GM19025 (cell line): ENCODE data around the gene TFB1M.
A peak's percentile ranks its signal among the peaks of the same experiment; 100 is the strongest.
"Not testable (repeated sequence)": the region's sequence is repeated elsewhere in the genome, so short reads cannot be mapped to it uniquely, and the experiment has no call there.

Source experiments
- ATAC-seq: cut with Tn5 transposase; IDR thresholded peaks from one replicate; pipeline ENCODE4 v1.9.1; 2021; ENCODE audit warnings: mild to moderate bottlenecking, low read depth, moderate library complexity; ENCODE audit not compliant: unreplicated experiment

TFB1M gene

DNA sequence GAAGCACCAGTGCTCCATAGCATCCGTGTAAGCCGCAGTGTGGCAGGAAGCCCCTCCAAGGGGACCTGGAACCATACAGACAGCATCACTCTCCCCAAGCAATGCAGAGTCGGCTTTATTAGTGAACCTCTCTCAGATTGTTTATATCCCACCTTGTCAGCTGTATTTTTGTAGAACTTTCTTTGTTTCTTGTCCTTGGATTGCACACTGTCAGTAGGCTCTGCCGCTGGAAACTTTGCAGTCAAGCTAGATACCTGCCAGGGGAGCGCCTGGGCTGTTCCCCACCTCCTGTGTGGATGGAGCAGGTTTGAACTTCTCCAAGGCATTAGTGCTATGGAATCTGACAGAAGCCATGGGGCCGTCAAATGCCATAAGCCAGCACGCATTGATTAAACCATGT is 69.1 kb downstream of the TFB1M start:
- no peak for ATAC-seq

DNA sequence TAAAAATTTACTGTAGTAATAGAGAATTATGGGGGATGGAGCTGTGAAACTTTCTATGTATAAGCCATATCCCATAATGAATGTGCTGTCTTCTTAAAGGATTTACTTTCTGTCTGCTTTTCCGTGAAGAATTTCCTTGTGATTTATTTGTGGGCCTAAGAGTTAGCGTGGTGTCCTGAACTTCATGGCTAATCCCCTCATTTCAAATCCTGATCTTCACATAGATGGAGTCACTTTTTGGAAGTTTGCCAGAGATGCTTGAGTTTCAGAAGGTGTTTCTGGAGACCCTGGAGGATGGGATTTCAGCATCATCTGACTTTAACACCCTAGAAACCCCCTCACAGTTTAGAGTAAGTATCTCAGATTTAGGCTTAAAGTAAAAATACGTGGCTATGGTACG is 69.8 kb downstream of the TFB1M start:
- no peak for ATAC-seq

DNA sequence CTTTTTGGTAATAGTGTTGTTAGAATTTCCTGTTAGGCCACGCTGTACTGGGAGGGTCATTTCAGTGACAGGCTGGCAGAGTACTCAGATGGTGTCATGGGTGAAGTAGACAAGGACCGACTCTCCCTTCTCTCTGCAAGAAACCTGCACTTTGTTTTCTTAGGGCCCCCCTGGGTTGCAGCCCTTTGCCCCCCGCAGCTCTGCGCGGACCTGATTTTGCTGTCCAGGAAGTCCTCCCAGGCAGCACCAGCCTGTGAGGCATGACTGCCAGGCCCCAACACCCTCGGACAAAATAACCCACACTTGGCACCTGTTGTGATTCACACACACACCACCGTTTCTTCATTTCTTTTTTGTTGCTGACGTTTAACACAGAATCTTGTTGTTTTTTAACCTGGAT is 72.3 kb downstream of the TFB1M start:
- ATAC-seq, result no peak

DNA sequence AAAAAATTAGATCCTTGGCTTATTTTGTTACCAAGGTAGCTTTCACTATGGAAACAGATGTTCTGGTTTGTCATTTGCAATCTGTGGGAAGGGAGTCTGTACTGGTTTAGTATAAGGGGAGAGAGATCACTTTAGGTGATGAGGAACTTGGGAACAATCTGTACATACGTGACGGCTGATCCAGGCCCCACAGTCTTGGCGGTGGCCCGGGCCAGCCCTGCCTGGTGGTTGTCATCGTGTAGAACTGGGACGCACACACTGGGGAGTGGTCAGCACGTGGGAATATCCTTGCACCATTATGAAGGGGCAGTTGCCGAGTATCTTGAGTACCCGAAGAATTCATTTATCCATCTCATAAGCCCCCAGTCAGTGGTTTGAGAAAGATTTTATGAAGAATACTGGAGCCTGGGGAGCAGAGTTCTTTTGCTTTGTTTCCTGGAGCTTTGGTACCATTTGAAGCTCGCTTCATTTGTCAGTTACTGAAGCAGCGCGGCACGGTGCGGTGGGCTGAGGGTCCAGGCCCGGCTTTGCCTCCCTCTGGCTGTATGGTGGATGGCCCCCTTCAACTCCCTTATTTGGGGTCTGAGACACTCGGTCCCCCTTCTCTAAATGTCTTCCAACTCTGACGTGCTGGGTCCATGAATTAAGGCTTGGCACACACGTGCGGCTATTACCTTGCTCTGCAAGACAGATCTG is 73.2 kb downstream of the TFB1M start:
- no peak for ATAC-seq

DNA sequence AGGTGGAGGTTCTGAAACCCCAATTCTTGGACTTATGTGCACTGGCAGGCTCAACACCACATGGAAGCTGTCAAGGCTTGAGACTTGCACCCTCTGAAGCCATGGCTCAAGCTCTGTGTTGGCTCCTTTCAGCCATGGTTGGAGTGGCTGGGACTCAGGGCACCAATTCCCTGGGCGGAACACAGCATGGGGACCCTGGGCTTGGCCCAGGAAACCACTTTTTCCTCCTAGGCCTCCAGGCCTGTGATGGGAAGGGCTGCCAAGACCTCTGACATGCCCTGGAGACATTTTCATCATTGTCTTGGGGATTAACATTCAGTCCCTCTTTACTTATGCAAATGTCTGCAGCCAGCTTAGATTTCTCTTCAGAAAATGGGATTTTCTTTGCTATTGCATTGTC is 76.7 kb downstream of the TFB1M start:
- ATAC-seq, result no peak

GRCh38 chr6:155235087-155235486 is 79.2 kb downstream of the TFB1M start:
- ATAC-seq, result no peak

- no peak for ATAC-seq
Measured at GRCh38 chr6:155234687-155235086, 79.6 kb downstream of the TFB1M start.

GRCh38 chr6:155234167-155234566 is 80.1 kb downstream of the TFB1M start:
- ATAC-seq, result no peak

DNA sequence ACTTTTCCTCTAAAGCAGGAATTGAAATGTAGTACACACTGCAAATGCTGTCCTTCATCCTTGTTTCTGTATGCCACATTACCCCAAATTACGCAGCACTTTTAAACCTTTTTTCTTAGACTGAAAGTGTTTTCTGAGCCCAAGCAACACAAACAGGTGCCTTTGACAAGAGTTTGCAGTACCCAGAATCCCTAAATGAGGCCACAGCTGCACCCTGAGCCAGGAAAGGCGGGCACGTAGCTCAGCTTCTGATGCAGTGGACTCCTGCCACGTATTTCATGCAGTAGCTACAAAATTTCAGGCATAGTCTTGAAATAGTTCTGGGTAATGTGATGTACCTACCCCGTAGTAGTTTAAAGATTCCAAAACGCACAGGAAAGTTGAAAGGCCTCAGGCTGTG is 81.4 kb downstream of the TFB1M start:
- no peak for ATAC-seq

GRCh38 chr6:155230975-155231374 is 83.3 kb downstream of the TFB1M start:
- ATAC-seq, result not testable (repeated sequence)

GRCh38 chr6:155228546-155229166 is 85.6 kb downstream of the TFB1M start:
- no peak for ATAC-seq

- no peak for ATAC-seq
Measured at GRCh38 chr6:155227046-155227445, 87.2 kb downstream of the TFB1M start.

- ATAC-seq, result no peak
Measured at GRCh38 chr6:155224618-155225017, 89.7 kb downstream of the TFB1M start.

DNA sequence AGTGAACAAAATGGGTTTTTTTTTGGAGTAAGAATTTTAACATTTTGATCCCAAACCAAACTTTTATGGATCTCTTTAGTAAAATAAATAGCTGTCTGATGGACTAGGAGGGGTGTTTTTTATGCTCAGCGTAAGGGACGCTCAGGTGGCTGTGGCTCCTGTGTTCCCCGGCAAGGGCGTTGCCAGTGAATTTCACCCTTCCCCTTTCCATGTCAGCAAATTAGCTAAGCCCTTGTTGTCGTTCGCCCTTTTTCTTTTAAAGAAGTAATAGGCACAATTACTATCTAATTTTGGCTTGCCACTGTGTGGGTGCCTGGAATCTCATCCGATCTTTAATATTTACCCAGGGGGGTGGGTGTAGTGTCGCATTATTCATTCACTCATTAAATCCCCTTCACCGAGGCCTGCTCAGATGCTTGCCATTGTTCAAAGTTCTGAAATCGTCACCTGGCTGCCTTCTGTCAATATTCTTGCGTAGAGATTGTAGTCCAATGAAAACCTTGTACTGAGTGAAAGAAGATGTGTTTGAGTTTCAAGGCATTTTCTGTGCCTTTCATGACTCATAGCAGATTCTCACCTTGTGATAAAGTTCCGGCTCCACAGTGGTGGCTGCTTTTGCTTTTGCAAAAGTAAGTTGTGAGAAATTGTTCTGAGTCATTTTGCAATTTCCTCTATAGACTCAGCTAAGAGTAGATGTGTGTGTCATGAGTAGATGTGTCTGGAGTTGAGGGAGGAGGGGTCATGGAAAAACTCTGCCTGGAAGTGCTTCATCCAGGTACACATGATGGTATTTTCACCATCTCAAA is 90.4 kb downstream of the TFB1M start:
- peak; percentile 90 for ATAC-seq

DNA sequence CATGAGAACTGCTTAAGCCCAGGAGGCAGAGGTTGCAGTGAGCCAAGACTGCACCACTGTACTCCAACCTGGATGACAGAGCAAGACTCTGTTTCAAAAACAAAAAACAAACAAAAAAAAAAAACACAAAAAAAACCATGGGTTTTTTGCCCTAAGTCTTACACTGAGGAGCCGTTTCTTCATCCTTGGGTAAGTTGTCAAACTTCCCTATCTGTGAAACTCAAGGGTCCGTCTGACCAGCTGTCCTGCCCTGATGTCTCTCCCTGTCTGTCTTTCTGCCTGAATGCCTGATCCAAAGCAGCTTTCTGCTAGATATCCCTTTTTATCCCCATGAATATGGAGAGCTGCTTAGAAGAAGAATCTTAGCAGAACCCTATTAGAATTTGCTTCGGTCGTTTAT is 91.8 kb downstream of the TFB1M start:
- no peak for ATAC-seq

- no peak for ATAC-seq
Measured at GRCh38 chr6:155221086-155221485, 93.2 kb downstream of the TFB1M start.

DNA sequence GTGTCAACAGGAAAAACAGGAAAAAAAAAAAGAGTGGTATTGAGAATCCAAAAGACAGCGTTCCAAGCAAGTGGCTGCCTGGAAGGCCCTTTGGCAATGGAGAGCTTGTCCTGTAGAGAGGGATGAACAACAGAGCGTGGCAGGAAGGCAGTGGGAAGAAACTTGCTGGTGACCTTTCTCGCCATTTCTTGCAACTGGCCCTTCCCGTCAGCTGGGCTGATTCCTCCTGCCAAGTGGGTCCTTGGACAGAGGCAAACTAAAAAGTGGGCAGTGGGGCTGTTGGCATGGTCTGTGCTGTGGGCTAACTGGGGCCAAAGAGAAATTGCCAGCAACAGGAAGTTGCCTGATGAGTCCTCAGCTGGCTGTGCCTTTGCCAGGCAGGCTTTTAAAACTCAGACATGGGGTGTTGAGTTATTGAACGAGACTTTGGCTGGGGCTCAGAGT is 94.4 kb downstream of the TFB1M start:
- ATAC-seq, result no peak

- no peak for ATAC-seq
Measured at GRCh38 chr6:155219299-155219698, 95.0 kb downstream of the TFB1M start.

- ATAC-seq, result not testable (repeated sequence)
Measured at GRCh38 chr6:155218711-155219110, 95.6 kb downstream of the TFB1M start.

DNA sequence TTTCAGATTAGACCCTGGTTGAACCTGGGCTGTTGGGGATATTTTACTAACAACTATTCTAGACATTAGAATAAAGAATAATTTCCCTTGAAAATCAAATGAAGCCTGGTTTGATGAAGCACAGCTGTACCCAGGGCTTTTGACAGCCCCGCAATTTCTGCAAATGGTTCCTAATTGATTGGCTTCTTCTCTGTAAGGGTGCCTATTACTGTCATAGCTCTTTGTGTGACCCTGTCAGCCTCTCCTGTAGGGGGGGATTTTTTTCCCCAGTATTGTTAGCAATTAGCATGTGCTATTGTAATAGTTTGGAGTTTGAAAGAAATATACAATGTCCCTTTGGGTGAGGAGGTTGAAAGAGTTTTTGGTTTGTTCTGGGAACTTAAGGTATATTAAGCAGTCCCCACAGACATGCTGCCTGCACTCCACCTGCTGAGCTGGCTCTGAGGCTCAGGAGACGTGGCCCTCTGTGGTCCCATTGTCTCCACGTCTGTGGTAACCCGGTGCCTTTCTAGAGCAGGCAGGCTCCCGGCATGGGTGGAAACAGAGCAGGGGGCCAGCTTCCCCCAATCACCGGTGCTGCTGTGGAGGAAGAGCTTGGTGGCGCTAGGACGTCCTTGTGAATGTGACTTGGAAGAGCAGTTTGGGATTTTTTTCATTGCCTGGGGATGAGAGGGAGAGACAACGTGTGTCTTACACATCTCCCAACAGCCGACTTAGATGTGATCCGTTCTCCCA is 97.8 kb downstream of the TFB1M start:
- no peak for ATAC-seq

DNA sequence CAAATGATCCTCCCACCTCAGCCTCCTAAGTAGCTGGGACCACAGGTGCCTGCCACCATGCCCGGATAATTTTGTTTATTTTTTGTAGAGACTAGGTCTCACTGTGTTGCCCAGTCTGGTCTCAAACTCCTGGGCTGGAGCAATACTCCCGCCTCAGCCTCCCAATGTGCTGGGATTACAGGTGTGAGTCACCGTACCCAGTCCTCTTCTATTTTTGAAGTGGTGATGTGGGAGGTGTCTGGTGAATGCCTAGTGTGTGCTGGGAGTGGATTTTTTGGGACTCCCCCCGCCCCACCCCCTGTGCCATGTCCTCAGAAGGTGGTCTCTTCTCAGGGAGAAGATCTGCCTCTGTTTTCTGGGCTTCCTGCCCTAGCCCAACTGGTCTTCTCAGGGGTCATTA is 98.4 kb downstream of the TFB1M start:
- ATAC-seq, result no peak
